SU-DHL-6 (cell line): ENCODE results near the gene ZSCAN1.

Experiments used
- CTCF ChIP-seq: fragments of 200-600 bp; sonication (generic); IDR thresholded peaks from one replicate; pipeline ENCODE4 v1.5.1; 2017; ENCODE audit warnings: antibody characterized with exemption, mild to moderate bottlenecking, low read length, moderate library complexity; ENCODE audit not compliant: insufficient read depth, poor library complexity, severe bottlenecking
- EZH2phosphoT487 ChIP-seq: fragments of 200-600 bp; sonication (generic), shearing (Covaris generic); conservative IDR thresholded peaks from 2 replicates; pipeline ENCODE4 v1.6.1; 2018; ENCODE audit warnings: mild to moderate bottlenecking, antibody characterized with exemption, low read length, moderate library complexity, mixed read lengths

GRCh38 chr19:58033741-58034476, at the start of gene ZSCAN1:
- TF ChIP-seq CTCF (no peak), EZH2phosphoT487 (no peak)
